ENCODE data around the gene ING3. TPM values are rescaled to one million over a fixed set of nuclear protein-coding genes. Genes with fewer than 3 reads are reported as not detected.

Gene ING3
- total RNA-seq, 3 donors from 2014 or later, result 18.2 to 21.7 (median 20.7) TPM

DNA sequence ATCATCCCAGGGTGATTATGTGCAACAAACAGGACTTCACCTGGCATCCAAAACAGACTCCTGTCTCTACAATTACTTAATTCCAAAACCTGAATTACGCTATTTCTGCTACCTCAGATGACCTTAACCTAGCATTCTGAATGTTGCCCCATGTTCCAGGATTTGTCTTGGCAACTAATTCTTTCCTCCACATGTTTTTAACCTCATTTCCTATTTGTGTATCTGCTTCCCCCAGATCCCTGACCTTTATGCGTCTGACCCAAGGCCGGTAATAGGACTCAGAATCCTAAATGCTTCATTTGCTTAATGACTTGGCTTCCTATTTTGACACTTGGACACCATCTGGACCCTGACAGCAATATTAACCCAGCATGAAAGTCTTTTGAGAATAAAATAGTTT, 8.7 kb upstream of the ING3 start:
- Histone ChIP-seq H3K9me3 (no peaks in the 10 kb centered on the region), H3K4me1 (ENCODE audit: low read depth) (peaks cover 10% of the 10 kb centered on the region), H3K4me3 (no peak overlapping the region), H3K36me3 (ENCODE audit: low read depth) (no peaks in the 10 kb centered on the region)
- no peak for ATAC-seq
- intact Hi-C loops (cut with DNase I, micrococcal nuclease), result loop anchor here in 1 of 2 donors (5.0 kb wide), 2 partner anchors 85 to 135 kb away; partner anchors contain the start of gene TSPAN12
- TF ChIP-seq, protein P1, sequence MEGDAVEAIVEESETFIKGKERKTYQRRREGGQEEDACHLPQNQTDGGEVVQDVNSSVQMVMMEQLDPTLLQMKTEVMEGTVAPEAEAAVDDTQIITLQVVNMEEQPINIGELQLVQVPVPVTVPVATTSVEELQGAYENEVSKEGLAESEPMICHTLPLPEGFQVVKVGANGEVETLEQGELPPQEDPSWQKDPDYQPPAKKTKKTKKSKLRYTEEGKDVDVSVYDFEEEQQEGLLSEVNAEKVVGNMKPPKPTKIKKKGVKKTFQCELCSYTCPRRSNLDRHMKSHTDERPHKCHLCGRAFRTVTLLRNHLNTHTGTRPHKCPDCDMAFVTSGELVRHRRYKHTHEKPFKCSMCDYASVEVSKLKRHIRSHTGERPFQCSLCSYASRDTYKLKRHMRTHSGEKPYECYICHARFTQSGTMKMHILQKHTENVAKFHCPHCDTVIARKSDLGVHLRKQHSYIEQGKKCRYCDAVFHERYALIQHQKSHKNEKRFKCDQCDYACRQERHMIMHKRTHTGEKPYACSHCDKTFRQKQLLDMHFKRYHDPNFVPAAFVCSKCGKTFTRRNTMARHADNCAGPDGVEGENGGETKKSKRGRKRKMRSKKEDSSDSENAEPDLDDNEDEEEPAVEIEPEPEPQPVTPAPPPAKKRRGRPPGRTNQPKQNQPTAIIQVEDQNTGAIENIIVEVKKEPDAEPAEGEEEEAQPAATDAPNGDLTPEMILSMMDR (IDR thresholded peaks at IDR 0.05), result no peak
- DNase-seq, result no peak

DNA sequence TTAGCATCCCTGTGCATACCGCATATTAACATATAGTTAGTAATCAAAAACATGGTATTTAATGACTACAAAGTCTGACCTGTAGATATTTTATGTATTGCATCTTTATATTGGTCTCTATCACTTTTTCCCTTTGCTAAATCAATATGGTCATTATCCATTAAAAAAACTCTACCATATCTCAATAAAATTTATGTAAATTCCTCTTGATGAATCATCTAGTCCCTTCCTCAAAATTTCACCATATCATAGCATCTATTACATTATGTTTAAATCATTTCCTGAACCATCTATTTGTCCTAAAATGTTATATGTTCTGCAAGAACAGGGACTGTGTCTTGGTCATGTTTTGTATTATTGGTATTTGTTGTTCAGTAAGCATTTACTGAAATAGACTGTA, 7.7 kb upstream of the ING3 start:
- no peaks in the 10 kb centered on the region for H3K36me3 ChIP-seq (ENCODE audit: low read depth)
- intact Hi-C loops (cut with DNase I, micrococcal nuclease), result loop anchor here in 1 of 2 donors (5.0 kb wide), 2 partner anchors 86 to 136 kb away; partner anchors contain the start of gene TSPAN12
- ATAC-seq (no peak), DNase-seq (no peak)
- H3K4me3 ChIP-seq, result no peak overlapping the region
- TF ChIP-seq, protein P1 (IDR thresholded peaks at IDR 0.05), result no peak
- H3K9me3 ChIP-seq, result no peaks in the 10 kb centered on the region
- peaks cover 10% of the 10 kb centered on the region for H3K4me1 ChIP-seq (ENCODE audit: low read depth)

DNA sequence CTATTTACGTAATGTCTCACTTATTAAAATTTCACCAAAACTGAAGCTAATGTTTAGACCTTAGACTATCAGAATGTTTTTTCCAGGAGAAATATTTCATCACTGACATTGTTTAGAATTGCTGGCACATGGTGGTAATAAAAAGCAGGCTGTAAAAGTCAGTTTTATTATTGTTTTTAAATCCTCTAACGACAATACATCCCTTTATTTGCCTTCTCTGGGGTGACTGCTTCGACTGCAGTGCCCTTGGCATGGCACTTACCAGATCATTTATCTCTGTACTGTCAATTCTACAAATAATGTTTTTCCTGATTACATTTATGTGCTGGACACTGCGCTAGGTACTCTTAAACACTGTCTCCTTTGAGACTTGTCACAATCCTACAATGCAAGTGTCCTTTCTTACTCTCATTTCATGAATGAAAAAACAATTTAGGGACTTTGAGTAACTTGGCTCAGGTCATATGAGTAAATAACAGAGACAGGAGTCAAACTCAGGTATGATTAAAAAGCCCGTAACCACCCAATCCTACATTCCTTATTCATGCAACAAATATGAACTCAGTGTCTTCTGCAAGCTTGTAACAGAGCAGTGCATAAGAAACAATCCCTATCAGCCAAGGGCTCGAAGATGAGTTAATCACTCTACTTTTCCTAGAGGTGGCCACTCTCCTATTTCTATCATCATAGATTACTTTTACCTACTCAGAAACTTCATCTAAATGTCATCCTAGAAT, 5.6 kb upstream of the ING3 start:
- H3K4me3 ChIP-seq, result no peak overlapping the region
- ATAC-seq (peak; percentile 79), DNase-seq (no peak)
- no peaks in the 10 kb centered on the region for H3K36me3 ChIP-seq (ENCODE audit: low read depth)
- H3K9me3 ChIP-seq, result no peaks in the 10 kb centered on the region
- peaks cover 10% of the 10 kb centered on the region for H3K4me1 ChIP-seq (ENCODE audit: low read depth)
- TF ChIP-seq, protein P1 (IDR thresholded peaks at IDR 0.05), result no peak
- intact Hi-C loops (cut with DNase I, micrococcal nuclease), result loop anchor here in 1 of 2 donors (5.0 kb wide), 2 partner anchors 88 to 138 kb away; partner anchors contain the start of gene TSPAN12

DNA sequence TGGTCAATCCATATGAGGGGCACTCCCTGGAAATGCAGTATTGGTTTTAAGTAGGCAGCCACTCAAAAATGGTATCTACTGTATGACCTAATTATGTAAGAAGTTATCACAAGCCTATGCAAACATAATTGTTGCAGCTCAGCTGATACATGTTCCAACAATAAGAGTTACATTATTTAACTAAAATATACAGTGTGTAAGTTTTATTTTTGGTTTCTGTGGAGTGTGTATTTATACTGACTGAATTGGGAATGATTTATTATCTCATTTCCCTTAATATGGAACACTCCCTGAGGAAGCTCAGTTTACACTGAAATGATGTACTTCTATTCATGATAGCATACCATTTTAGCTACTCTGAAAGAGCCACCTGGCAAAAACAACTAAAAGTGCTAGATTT, 2.6 kb upstream of the ING3 start:
- TF ChIP-seq, protein P1 (IDR thresholded peaks at IDR 0.05), result no peak
- Histone ChIP-seq H3K4me3 (no peak overlapping the region), H3K4me1 (ENCODE audit: low read depth) (peaks cover 20% of the 10 kb centered on the region), H3K9me3 (no peaks in the 10 kb centered on the region), H3K36me3 (ENCODE audit: low read depth) (peaks cover 5% of the 10 kb centered on the region)
- intact Hi-C loops (cut with DNase I, micrococcal nuclease), result no loop called here
- DNase-seq (no peak), ATAC-seq (no peak)

DNA sequence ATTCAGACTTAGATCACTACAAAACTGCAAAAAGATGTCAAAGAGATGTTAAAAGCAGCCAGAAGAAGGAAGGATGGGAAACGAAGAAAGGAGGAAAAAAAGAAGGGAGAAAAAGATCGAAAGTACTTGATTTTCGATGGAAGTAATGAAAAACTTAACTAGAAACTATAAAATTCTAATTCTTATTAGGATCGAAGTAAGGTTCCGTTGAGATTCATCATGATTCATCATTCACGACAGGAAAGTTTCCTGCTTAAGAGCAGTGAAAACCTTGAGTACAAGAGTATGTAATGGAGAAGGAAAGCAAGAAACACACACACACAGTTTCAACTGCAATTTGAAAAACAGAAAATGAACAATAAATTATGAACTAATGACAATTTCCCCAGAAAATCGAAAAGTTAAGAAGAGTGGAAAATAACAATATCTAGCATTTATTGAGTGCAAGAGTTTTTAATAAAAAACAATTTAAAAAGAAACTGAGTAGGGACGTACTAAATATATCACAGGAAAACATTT, 1.1 kb upstream of the ING3 start:
- Histone ChIP-seq H3K4me1 (ENCODE audit: low read depth) (peaks cover 19% of the 10 kb centered on the region), H3K4me3 (no peak overlapping the region), H3K36me3 (ENCODE audit: low read depth) (peaks cover 5% of the 10 kb centered on the region), H3K9me3 (no peaks in the 10 kb centered on the region)
- DNase-seq (no peak), ATAC-seq (no peak)
- intact Hi-C loops (cut with DNase I, micrococcal nuclease), result no loop called here
- TF ChIP-seq, protein P1 (IDR thresholded peaks at IDR 0.05), result no peak
